Mammary epithelial cell (primary cell): Measurements from ENCODE around the gene KIF26B.

Experiments
- CTCF ChIP-seq, 2 donors: IDR thresholded peaks in 1 of 2; conservative IDR thresholded peaks in 1 of 2; 2 replicates each; pipeline ENCODE4 v1.5.1; 2011 to 2012; ENCODE audit warnings: inconsistent platforms in 2 of 2, low read length in 2 of 2, mild to moderate bottlenecking in 2 of 2, control low read depth in 1 of 2, low read depth in 1 of 2; ENCODE audit not compliant: insufficient read depth in 1 of 2; ENCODE audit errors: extremely low read depth in 1 of 2
- EZH2 ChIP-seq: IDR thresholded peaks from 2 replicates; pipeline ENCODE4 v1.6.1; 2012; ENCODE audit warnings: low read length, inconsistent platforms, borderline replicate concordance

- TF ChIP-seq CTCF (conservative IDR thresholded peaks at IDR 0.05 in 1 of 2, IDR thresholded peaks at IDR 0.05 in 1 of 2; ENCODE audit: extremely low read depth in 1 of 2, insufficient read depth in 1 of 2, low read depth in 1 of 2, low read length in 2 of 2), result no peak
- TF ChIP-seq EZH2, result no peak
Observed at GRCh38 chr1:245526141-245526540, 371.4 kb downstream of the KIF26B start.
